ENCODE data around the gene ZNF816. TPM values are rescaled to one million over a fixed set of nuclear protein-coding genes. Genes with fewer than 3 reads are reported as not detected.
"Not testable (repeated sequence)": the region's sequence is repeated elsewhere in the genome, so short reads cannot be mapped to it uniquely, and the experiment has no call there.

ZNF816 gene
- polyA plus RNA-seq, 1 donor, result 7.3 TPM

- no peak for DNase-seq
These were observed 2.9 kb downstream of the ZNF816 start for GRCh38 chr19:52959613-52960295.

GRCh38 chr19:52957591-52957990, 5.1 kb downstream of the ZNF816 start:
- DNase-seq, result no peak

- DNase-seq, result no peak
These were observed 5.8 kb downstream of the ZNF816 start for GRCh38 chr19:52956917-52957316.

- DNase-seq, result no peak
These were observed 13.3 kb downstream of the ZNF816 start for GRCh38 chr19:52949422-52949821.

- no peak for DNase-seq
These were observed 14.5 kb downstream of the ZNF816 start for GRCh38 chr19:52948025-52948770.

- DNase-seq, result no peak
These were observed 16.1 kb downstream of the ZNF816 start for GRCh38 chr19:52946322-52947310.

- DNase-seq, result no peak
These were observed 16.9 kb downstream of the ZNF816 start for GRCh38 chr19:52945652-52946321.

GRCh38 chr19:52944703-52945493, 17.8 kb downstream of the ZNF816 start:
- DNase-seq, result not testable (repeated sequence)

GRCh38 chr19:52943884-52944643, 18.6 kb downstream of the ZNF816 start:
- DNase-seq, result no peak

- DNase-seq, result no peak
These were observed 19.4 kb downstream of the ZNF816 start for GRCh38 chr19:52943134-52943883.

- DNase-seq, result peak; percentile 80
These were observed 20.1 kb downstream of the ZNF816 start for GRCh38 chr19:52942386-52943133.

GRCh38 chr19:52941941-52942385, 20.7 kb downstream of the ZNF816 start:
- DNase-seq, result peak; percentile 45

GRCh38 chr19:52941523-52941922, 21.2 kb downstream of the ZNF816 start:
- not testable (repeated sequence) for DNase-seq

GRCh38 chr19:52940905-52941304, 21.8 kb downstream of the ZNF816 start:
- DNase-seq, result not testable (repeated sequence)

- DNase-seq, result no peak
These were observed 23.9 kb downstream of the ZNF816 start for GRCh38 chr19:52938761-52939160.

GRCh38 chr19:52936954-52937325, 25.7 kb downstream of the ZNF816 start:
- DNase-seq, result no peak

GRCh38 chr19:52936151-52936953, 26.3 kb downstream of the ZNF816 start:
- no peak for DNase-seq

GRCh38 chr19:52935434-52935833, 27.2 kb downstream of the ZNF816 start:
- DNase-seq, result no peak

Measured in hindlimb muscle (tissue), 1 donor.